Left lobe of liver (tissue), 2 donors: ENCODE measurements around the gene DGCR6L. TPM values are rescaled to one million over a fixed set of nuclear protein-coding genes. Genes with fewer than 3 reads are reported as not detected.
A peak's percentile ranks its signal among the peaks of the same experiment; 100 is the strongest.
"Not testable (repeated sequence)": the region's sequence is repeated elsewhere in the genome, so short reads cannot be mapped to it uniquely, and the experiment has no call there.

Source experiments
- ATAC-seq: fragments of 200-7000 bp; cut with Tn5 transposase; one replicate; pipeline ENCODE4 v1.9.1; 2020; ENCODE audit warnings: mild to moderate bottlenecking, moderate library complexity
- DNase-seq: peaks from one replicate; pipeline ENCODE4 v3.0.0-alpha.2; 2020; ENCODE audit warnings: low spot score
- total RNA-seq: library from RNA; stranded (reverse); gene quantifications from one replicate; pipeline ENCODE4 v1.2.1, GENCODE V29; 2021
- donor health status: DM: no; HTN: no; CAD: no; lungs with moderate emphysema.
- donor health status: DM: no; HTN: yes; CAD: no.

Gene DGCR6L
- total RNA-seq: 60.2 TPM

DNA sequence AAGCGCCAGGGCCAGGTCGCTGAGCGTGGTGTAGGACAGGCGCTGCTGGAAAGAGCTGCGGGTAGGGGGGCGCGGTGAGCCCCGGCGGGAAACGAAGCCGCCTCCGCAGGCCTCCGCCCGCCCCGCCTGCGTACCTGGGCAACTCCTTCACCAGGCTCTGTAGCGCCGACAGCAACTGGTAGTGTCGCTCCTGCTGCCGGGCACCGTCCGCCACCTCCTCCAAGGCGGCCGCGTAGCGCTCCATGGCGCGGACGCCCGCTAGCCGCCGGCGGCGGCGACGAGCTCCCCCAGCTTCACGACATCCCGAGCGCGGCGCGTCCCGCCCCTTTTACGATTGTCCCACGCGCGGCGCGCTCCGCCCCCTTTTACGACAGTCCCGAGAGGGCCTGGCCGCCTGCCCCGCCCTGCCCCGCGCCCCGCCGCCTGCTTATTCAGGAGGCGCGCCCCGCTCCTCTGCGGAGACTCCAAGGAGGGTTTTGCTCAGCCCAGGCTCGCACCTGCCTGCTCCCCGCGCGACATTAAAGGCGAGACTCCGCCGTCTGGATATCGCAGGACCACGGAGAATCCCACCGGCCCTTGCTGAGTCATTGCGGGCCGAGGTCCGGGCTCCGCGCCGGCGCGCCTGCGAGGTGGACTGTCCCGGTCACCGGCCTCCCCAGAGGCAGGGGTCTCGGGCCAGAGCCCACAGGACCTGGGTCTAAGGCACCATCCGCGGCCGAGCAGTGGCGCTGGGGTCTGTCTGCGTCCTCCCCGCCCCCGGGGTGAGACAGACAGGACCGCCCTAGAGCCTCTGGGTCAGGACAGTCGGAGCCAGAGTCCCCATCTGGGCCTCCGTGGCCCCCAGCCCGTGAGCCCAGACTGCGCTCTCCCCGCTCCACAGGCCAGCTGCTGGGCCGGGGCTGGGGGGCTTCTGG, at the start of gene DGCR6L:
DGCR6L (minus strand) TSS at position 316 of the 914 bp plus-strand sequence; CDS start at position 244, 72 bp downstream.
- DNase-seq: peak; percentile 97
- peak; percentile 90 for ATAC-seq

DNA sequence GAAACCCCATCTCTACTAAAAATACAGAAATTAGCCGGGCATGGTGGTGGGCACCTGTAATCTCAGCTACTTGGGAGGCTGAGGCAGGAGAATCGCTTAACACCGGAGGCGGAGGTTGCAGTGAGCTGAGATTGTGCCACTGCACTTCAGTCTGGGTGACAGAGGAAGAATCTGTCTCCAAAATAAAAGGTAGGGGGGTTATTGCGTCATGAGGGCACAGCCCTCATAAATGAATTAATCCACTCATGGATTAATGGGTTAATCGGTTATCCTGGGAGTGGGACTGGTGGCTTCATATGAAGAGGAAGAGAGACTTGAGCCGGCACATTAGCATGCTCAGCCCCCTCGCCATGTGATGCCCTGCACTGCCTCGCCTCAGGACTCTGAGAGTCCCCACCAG, 49.0 kb upstream of the DGCR6L start:
- ATAC-seq, DNase-seq: not testable (repeated sequence)

DNA sequence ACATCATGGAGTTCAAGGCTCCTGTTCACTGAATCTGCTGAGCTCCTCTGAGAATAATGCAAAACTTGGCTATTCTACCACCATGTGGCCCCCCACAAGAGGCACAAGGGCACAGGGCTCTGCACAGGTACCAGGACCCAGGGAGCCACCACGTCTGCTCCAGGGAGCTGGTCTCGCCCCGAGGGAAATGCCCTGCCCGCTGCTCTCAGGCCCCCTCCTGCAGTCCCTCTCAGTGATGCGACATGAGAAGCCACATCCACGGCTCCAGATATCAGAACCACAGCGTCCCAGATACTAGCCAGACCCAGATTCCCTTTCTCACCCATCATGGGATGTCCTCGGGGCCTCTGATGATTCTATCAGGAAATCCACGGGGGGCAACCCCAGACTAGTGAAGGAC, 47.0 kb upstream of the DGCR6L start:
- ATAC-seq, DNase-seq: not testable (repeated sequence)

DNA sequence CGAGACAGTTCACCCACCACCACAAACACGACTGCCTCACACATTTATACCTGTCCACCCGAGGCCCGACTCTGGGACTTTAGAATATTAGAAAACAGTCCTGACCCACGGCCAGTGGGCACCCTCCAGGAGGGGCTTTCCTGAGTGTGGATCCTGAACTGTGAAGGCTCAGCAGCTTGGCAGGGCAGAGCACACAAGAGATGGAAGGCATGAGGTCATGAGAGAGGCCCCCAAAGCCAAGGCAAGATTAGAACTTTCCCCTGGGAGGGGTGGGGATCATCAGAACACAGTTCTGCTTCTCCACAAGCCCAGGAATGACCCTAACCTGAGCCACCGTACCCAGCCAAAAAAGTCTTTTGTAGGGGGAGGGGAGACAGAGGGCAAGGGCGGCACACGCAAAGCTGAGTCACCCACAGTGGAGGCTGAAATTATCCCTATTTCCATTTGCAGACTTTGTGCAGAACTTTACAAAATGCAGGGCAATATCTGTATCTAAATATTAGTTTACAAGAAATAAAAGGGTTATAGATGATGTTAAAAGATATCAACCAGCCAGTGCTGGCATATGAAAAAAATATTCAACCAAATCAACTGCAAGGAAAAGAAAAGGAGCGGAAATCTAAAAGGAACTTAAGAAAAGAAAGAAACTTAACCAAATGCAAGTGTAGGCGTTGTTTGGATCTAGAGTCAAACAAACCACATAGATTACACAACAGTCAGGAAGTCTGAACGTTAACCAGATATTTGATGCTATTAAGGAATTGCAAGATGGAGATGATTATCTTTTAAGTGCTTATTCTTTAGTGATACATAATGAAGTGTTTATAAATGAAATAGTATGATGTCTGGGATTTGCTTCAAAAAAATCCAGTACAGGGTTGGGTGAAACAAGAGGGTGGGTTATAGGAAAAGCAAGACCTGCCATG, 44.7 kb upstream of the DGCR6L start:
- not testable (repeated sequence) for ATAC-seq, DNase-seq

DNA sequence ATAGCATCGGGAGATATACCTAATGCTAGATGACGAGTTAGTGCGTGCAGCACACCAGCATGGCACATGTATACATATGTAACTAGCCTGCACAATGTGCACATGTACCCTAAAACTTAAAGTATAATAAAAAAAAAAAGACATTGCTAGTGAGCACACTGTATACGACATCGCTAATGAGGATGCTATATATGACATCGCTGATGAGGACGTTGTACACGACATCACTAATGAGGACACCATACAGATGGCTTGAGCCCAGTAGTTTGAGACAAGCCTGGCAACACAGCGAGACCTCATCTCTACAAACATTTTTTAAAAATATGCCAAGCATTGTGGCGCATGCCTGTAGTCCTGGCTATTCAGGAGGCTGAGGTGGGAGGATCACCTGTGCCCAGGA, 42.5 kb upstream of the DGCR6L start:
- not testable (repeated sequence) for DNase-seq, ATAC-seq

DNA sequence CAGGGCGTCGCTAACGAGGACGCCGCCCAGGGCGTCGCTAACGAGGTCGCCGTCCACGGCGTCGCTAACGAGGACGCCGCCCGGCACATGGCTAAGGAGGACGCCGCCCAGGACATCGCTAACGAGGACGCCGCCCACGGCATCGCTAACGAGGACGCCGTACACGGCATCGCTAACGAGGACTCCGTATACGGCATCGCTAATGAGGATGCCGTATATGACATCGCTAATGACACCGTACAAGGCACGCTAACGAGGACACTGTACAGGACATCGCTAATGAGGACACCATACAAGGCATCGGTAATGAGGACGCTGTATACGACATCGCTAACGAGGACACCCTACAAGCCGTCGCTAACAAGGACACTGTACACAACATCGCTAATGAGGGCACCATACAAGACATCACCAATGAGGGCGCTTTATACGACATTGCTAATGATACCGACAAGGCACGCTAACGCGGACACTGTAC, 41.9 kb upstream of the DGCR6L start:
- DNase-seq, ATAC-seq: not testable (repeated sequence)

DNA sequence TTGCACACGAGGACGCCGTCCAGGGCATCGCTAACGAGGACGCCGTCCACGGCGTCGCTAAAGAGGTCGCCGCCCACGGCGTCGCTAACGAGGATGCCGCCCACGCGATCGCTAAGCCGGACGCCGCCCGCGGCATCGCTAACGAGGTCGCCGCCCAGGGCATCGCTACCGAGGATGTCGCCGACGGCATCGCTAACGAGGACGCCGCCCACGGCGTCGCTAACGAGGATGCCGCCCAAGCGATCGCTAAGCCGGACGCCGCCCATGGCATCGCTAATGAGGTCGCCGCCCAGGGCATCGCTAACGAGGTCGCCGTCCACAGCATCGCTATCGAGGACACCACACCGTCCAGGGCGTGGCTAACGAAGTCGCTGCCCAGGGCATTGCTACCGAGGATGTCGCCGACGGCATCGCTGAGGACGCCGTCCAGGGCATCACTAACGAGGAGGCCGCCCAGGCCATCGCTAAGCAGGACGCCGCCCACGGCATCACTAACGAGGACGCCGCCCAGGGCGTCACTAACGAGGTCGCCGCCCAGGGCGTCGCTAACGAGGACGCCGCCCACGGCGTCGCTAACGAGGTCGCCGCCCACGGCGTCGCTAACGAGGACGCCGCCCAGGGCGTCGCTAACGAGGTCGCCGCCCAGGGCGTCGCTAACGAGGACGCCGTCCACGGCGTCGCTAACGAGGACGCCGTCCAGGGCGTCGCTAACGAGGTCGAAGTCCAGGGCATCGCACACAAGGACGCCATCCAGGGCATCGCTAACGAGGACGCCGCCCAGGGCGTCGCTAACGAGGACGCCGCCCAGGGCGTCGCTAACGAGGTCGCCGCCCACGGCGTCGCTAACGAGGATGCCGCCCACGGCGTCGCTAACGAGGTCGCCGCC, 41.2 kb upstream of the DGCR6L start:
- not testable (repeated sequence) for DNase-seq, ATAC-seq

DNA sequence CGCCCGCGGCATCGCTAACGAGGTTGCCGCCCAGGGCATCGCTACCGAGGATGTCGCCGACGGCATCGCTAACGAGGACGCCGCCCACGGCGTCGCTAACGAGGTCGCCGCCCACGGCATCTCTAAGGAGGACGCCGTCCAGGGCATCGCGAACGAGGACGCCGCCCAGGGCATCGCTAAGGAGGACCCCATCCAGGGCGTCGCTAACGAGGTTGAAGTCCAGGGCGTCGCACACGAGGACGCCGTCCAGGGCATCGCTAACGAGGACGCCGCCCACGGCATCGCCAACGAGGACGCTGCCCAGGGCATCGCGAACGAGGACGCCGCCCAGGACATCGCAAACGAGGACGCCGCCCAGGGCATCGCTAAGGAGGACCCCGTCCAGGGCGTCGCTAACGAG, 40.4 kb upstream of the DGCR6L start:
- not testable (repeated sequence) for DNase-seq, ATAC-seq

DNA sequence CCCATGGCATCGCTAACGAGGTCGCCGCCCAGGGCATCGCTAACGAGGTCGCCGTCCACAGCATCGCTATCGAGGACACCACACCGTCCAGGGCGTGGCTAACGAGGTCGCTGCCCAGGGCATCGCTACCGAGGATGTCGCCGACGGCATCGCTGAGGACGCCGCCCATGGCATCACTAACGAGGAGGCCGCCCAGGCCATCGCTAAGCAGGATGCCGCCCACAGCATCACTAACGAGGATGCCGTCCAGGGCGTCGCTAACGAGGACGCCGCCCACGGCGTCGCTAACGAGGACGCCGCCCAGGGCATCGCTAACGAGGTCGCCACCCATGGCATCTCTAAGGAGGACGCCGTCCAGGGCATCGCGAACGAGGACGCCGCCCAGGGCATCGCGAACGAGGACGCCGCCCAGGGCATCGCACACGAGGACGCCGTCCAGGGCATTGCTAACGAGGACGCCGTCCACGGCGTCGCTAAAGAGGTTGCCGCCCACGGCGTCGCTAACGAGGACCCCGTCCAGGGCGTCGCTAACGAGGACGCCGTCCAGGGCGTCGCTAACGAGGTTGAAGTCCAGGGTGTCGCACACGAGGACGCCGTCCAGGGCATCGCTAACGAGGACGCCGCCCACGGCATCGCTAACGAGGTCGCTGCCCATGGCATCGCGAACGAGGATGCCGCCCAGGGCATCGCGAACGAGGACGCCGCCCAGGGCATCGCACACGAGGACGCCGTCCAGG, 38.8 kb upstream of the DGCR6L start:
- not testable (repeated sequence) for ATAC-seq, DNase-seq

DNA sequence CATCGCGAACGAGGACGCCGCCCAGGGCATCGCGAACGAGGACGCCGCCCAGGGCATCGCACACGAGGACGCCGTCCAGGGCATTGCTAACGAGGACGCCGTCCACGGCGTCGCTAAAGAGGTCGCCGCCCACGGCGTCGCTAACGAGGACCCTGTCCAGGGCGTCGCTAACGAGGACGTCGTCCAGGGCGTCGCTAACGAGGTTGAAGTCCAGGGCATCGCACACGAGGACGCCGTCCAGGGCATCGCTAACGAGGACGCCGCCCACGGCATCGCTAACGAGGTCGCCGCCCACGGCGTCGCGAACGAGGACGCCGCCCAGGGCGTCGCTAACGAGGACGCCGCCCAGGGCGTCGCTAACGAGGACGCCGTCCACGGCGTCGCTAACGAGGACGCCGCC, 38.1 kb upstream of the DGCR6L start:
- DNase-seq, ATAC-seq: not testable (repeated sequence)

DNA sequence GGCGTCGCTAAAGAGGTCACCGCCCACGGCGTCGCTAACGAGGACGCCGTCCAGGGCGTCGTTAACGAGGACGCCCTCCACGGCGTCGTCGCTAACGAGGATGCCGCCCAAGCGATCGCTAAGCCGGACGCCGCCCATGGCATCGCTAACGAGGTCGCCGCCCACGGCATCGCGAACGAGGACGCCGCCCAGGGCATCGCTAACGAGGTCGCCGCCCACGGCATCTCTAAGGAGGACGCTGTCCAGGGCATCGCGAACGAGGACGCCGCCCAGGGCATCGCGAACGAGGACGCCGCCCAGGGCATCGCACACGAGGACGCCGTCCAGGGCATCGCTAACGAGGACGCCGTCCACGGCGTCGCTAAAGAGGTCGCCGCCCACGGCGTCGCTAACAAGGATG, 37.0 kb upstream of the DGCR6L start:
- DNase-seq, ATAC-seq: not testable (repeated sequence)

DNA sequence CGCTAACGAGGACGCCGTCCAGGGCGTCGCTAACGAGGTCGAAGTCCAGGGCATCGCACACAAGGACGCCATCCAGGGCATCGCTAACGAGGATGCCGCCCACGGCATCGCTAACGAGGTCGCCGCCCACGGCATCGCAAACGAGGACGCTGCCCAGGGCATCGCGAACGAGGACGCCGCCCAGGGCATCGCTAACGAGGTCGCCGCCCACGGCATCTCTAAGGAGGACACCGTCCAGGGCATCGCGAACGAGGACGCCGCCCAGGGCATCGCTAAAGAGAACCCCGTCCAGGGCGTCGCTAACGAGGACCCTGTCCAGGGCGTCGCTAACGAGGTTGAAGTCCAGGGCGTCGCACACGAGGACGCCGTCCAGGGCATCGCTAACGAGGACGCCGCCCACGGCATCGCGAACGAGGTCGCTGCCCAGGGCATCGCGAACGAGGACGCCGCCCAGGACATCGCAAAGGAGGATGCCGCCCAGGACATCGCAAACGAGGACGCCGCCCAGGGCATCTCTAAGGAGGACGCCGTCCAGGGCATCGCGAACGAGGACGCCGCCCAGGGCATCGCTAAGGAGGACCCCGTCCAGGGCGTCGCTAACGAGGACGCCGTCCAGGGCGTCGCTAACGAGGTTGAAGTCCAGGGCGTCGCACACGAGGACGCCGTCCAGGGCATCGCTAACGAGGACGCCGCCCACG, 36.2 kb upstream of the DGCR6L start:
- not testable (repeated sequence) for DNase-seq, ATAC-seq

DNA sequence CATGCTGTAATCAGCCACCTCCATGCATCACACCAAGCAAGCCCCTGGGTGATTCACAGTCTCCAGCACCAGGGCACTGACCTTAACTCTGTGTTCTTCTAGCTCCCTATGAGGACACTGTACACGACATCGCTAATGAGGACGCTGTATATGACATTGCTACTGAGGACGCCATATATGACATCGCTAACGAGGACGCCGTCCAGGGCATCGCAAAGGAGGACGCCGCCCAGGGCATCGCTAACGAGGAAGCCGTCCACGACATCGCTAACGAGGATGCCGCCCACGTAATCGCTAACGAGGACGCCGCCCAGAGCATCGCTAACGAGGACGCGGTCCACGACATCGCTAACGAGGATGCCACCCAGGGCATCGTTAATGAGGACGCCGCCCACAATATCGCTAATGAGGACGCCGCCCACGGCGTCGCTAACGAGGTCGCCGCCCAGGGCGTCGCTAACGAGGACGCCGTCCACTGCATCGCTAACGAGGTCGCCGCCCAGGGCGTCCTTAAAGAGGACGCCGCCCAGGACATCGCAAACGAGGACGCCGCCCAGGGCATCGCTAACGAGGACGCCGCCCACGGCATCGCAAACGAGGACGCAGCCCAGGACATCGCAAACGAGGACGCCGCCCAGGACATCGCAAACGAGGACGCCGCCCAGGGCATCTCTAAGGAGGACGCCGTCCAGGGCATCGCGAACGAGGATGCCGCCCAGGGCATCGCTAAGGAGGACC, 34.5 kb upstream of the DGCR6L start:
- DNase-seq (no peak), ATAC-seq (no peak)

DNA sequence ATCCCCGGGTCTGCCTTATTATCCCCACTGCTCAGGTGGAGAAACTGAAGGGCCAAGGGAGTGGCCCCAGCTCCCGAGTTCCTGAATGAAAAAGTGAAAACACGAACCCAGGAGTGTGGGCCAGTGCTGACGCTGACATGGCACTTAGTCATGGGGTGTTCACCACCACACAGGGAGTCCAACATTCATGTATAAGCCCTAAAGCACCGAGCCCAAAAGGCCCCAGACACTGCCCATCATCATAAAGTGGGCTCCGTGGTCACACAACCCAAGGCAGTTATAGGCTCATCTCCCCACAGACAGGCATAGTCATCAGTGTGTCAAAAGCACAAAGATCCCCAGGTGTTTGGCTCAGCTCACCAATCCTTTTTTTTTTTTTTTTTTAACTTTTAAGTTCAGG, 32.7 kb upstream of the DGCR6L start:
- DNase-seq, ATAC-seq: not testable (repeated sequence)

DNA sequence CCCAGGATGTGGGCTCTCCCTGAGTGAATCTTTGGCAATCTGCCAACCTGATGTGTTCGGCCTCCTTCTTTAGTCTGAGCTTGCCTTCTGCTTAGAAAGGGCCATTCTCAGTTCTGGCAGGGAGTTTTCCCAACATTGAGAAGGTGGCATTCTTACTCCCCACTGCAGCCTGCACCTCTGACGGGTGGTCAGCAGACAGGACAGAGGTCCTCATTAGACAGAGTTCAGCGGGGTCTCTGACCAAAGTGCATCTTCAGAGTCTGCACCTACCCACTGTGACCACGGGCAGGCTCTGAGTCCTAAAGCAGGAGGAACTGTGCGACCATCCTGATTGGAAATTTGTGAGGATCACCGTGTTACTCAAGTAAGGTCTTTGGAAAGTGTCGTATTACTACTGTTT, 26.7 kb upstream of the DGCR6L start:
- not testable (repeated sequence) for ATAC-seq, DNase-seq

DNA sequence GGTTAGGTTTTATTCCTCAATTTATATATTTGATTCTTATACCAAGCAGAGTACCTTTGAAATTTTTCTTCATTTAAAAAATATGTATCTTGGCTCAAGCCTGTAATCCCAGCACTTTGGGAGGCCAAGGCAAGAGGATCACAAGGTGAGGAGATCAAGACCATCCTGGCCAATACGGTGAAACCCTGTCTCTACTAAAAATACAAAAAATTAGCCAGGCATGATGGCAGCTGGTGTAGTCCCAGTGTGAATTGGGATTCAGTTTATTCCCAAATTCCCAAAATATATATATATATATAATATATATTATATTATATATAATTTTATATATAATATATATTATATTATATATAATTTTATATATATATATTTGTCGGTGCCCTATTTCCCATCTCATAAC, 18.4 kb upstream of the DGCR6L start:
- DNase-seq, ATAC-seq: not testable (repeated sequence)

DNA sequence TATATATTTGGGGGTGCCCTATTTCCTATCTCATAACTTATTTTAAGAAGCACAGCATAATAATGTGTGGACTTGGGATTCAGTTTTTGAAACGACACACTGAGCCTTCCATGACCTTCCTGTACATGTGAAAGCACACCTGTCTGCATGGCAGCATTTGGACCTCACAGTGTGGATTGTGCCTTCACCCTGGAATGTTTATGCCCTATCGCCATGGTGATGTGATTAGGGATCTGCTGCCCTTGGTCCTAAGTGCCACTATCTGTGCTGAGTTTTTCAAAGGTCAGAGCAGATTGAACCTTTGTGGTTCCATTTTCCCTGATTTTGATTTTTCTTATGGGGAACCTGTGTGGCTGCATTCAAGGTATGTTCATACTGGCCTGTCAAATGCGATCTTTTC, 17.9 kb upstream of the DGCR6L start:
- not testable (repeated sequence) for DNase-seq, ATAC-seq

DNA sequence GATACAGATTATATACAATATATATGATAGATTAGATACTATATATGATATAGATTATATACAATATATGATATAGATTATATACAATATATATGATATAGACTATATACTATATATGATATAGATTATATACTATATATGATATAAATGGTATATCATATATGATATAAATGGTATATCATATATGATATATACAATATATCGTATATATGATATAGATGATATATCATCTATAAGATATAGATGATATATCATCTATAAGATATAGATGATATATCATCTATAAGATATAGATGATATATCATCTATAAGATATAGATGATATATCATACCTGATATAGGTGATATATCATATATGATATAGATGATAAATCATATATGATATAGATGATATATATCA, 16.7 kb upstream of the DGCR6L start:
- ATAC-seq, DNase-seq: not testable (repeated sequence)
